ENCODE results near the gene SLC6A7. TPM values are rescaled to one million over a fixed set of nuclear protein-coding genes. Genes with fewer than 3 reads are reported as not detected.

The SLC6A7 gene
- total RNA-seq, 4 donors from 2014 or later: not detected

- DNase-seq (ENCODE audit: low spot score) (no peak), ATAC-seq (ENCODE audit: low FRiP score) (no peak)
- TF ChIP-seq CTCF (IDR thresholded peaks at IDR 0.05): no peak
These were observed 40.2 kb upstream of the SLC6A7 start for GRCh38 chr5:150149618-150150017.

GRCh38 chr5:150152636-150153462, 37.0 kb upstream of the SLC6A7 start:
- no peak for DNase-seq (ENCODE audit: low spot score)
- TF ChIP-seq CTCF (IDR thresholded peaks at IDR 0.05): no peak

GRCh38 chr5:150153483-150153882, 36.4 kb upstream of the SLC6A7 start:
- DNase-seq (ENCODE audit: low spot score) (no peak), ATAC-seq (ENCODE audit: low FRiP score) (no peak)
- TF ChIP-seq CTCF (IDR thresholded peaks at IDR 0.05): no peak

More at GRCh38 chr5:150152636-150153462, 37.0 kb upstream of the SLC6A7 start:
- no peak for ATAC-seq (ENCODE audit: low FRiP score)

- no peak for TF ChIP-seq CTCF (IDR thresholded peaks at IDR 0.05)
- ATAC-seq (ENCODE audit: low FRiP score) (no peak), DNase-seq (ENCODE audit: low spot score) (no peak)
These were observed 35.8 kb upstream of the SLC6A7 start for GRCh38 chr5:150153957-150154617.

GRCh38 chr5:150154618-150155128, 35.2 kb upstream of the SLC6A7 start:
- DNase-seq (ENCODE audit: low spot score) (no peak), ATAC-seq (ENCODE audit: low FRiP score) (no peak)
- TF ChIP-seq CTCF (IDR thresholded peaks at IDR 0.05): no peak

GRCh38 chr5:150155258-150156026, 34.4 kb upstream of the SLC6A7 start, which contains the start of gene PDGFRB:
Gene PDGFRB (minus strand): TSS chr5:150155845. CDS start chr5:150137047, 18,798 bp downstream.
- peak; percentile 71 for ATAC-seq (ENCODE audit: low FRiP score)
- DNase-seq (ENCODE audit: low spot score): peak; percentile 51
- no peak for TF ChIP-seq CTCF (IDR thresholded peaks at IDR 0.05)

Data from omental fat pad (tissue), 4 donors.